GM06990 (cell line): ENCODE measurements around the gene SOAT2.

Experiments used
- DNase-seq: peaks from one replicate; pipeline ENCODE4 v3.0.0-alpha.2; 2011; ENCODE audit not compliant: insufficient read length; ENCODE audit errors: extremely low read depth
- H3K27me3 ChIP-seq: replicated peaks from 2 replicates; pipeline ENCODE4 v1.6.0; 2011; ENCODE audit warnings: low read length; ENCODE audit not compliant: control insufficient read depth, insufficient read depth
- H3K36me3 ChIP-seq: 2 replicates; pipeline ENCODE4 v1.5.1; 2011; ENCODE audit warnings: low read length; ENCODE audit not compliant: control insufficient read depth, insufficient read depth
- H3K4me3 ChIP-seq: replicated peaks from 2 replicates; pipeline ENCODE4 v1.5.1; 2011; ENCODE audit warnings: low read depth, mild to moderate bottlenecking, control low read depth, low read length
- CTCF ChIP-seq: IDR thresholded peaks from 2 replicates; pipeline ENCODE4 v1.5.1; 2011; ENCODE audit warnings: low read length, control low read depth, mild to moderate bottlenecking, inconsistent platforms; ENCODE audit not compliant: insufficient read depth, poor library complexity, severe bottlenecking

The SOAT2 gene

GRCh38 chr12:53071591-53072551 is 31.4 kb upstream of the SOAT2 start:
- Histone ChIP-seq H3K27me3 (no peaks in the 10 kb centered on the region), H3K4me3 (no peak overlapping the region), H3K36me3 (peaks cover 22% of the 10 kb centered on the region)
- no peak for DNase-seq
- no peak for TF ChIP-seq CTCF

GRCh38 chr12:53073881-53074280 is 29.4 kb upstream of the SOAT2 start:
- no peak overlapping the region for H3K4me3 ChIP-seq
- DNase-seq, result no peak
- TF ChIP-seq CTCF, result no peak
- peaks cover 22% of the 10 kb centered on the region for H3K36me3 ChIP-seq
- no peaks in the 10 kb centered on the region for H3K27me3 ChIP-seq

GRCh38 chr12:53074283-53074998 is 28.8 kb upstream of the SOAT2 start:
- peaks cover 22% of the 10 kb centered on the region for H3K36me3 ChIP-seq
- no peak overlapping the region for H3K4me3 ChIP-seq
- no peak for DNase-seq
- no peak for TF ChIP-seq CTCF
- no peaks in the 10 kb centered on the region for H3K27me3 ChIP-seq

GRCh38 chr12:53074999-53075370 is 28.3 kb upstream of the SOAT2 start:
- Histone ChIP-seq H3K27me3 (no peaks in the 10 kb centered on the region), H3K4me3 (no peak overlapping the region), H3K36me3 (peaks cover 22% of the 10 kb centered on the region)
- DNase-seq, result no peak
- TF ChIP-seq CTCF, result no peak

- no peak for TF ChIP-seq CTCF
- no peak overlapping the region for H3K4me3 ChIP-seq
- no peak for DNase-seq
- no peaks in the 10 kb centered on the region for H3K27me3 ChIP-seq
- peaks cover 20% of the 10 kb centered on the region for H3K36me3 ChIP-seq
Observed at GRCh38 chr12:53076461-53076860, 26.8 kb upstream of the SOAT2 start.
